Astrocyte (in vitro differentiated cells and primary cell): ENCODE data around the gene WNT1. TPM values are rescaled to one million over a fixed set of nuclear protein-coding genes. Genes with fewer than 3 reads are reported as not detected.

Experiments used
- DNase-seq: peaks from one replicate; pipeline ENCODE4 v3.0.0-alpha.2; 2010; ENCODE audit warnings: low read depth
- FAIRE-seq: peaks from 2 replicates; lab custom pipeline; 2011; peaks lifted over from hg19 to GRCh38; lab: Jason Lieb, UNC
- H2AFZ ChIP-seq: 2 replicates; pipeline ENCODE4 v1.6.0; 2012; ENCODE audit warnings: low read depth, low read length, inconsistent platforms
- H3K27ac ChIP-seq: 2 replicates; pipeline ENCODE4 v1.5.1; 2011; ENCODE audit warnings: low read depth, low read length, inconsistent platforms
- H3K27me3 ChIP-seq: 2 replicates; pipeline ENCODE4 v1.6.0; 2011; ENCODE audit warnings: low read length, inconsistent platforms; ENCODE audit not compliant: insufficient read depth
- H3K36me3 ChIP-seq: 2 replicates; pipeline ENCODE4 v1.5.1; 2011; ENCODE audit warnings: low read length, inconsistent platforms; ENCODE audit not compliant: insufficient read depth
- H3K4me1 ChIP-seq: 2 replicates; pipeline ENCODE4 v1.5.1; 2011; ENCODE audit warnings: low read length, inconsistent platforms; ENCODE audit not compliant: insufficient read depth
- H3K4me2 ChIP-seq: 2 replicates; pipeline ENCODE4 v1.6.0; 2012; ENCODE audit warnings: low read length, inconsistent platforms
- H3K4me3 ChIP-seq: 2 replicates; pipeline ENCODE4 v1.5.1; 2011; ENCODE audit warnings: low read depth, mild to moderate bottlenecking, low read length, inconsistent platforms; ENCODE audit not compliant: insufficient read depth
- H3K79me2 ChIP-seq: 2 replicates; pipeline ENCODE4 v1.6.0; 2012; ENCODE audit warnings: mild to moderate bottlenecking, low read length, inconsistent platforms; ENCODE audit not compliant: insufficient read depth
- H3K9ac ChIP-seq: 2 replicates; pipeline ENCODE4 v1.6.0; 2012; ENCODE audit warnings: mild to moderate bottlenecking, low read length, inconsistent platforms
- H3K9me3 ChIP-seq: 2 replicates; pipeline ENCODE4 v1.5.1; 2012; ENCODE audit warnings: low read depth, mild to moderate bottlenecking, low read length, inconsistent platforms; ENCODE audit not compliant: insufficient read depth
- H4K20me1 ChIP-seq: 2 replicates; pipeline ENCODE4 v1.6.0; 2012; ENCODE audit warnings: low read length, inconsistent platforms; ENCODE audit not compliant: insufficient read depth
- H3K27ac Mint-ChIP-seq: one replicate; pipeline ENCODE4 v1.8.0; 2021; ENCODE audit warnings: mild to moderate bottlenecking, mixed read lengths; ENCODE audit not compliant: unreplicated experiment
- H3K27me3 Mint-ChIP-seq: one replicate; pipeline ENCODE4 v1.8.0; 2021; ENCODE audit warnings: low read depth, mixed read lengths; ENCODE audit not compliant: unreplicated experiment
- H3K36me3 Mint-ChIP-seq: one replicate; pipeline ENCODE4 v1.8.0; 2021; ENCODE audit warnings: low read depth, mixed read lengths; ENCODE audit not compliant: unreplicated experiment
- H3K4me1 Mint-ChIP-seq: one replicate; pipeline ENCODE4 v1.8.0; 2021; ENCODE audit warnings: low read depth, mixed read lengths; ENCODE audit not compliant: unreplicated experiment
- H3K4me3 Mint-ChIP-seq: one replicate; pipeline ENCODE4 v1.8.0; 2021; ENCODE audit warnings: mild to moderate bottlenecking, moderate library complexity, mixed read lengths; ENCODE audit not compliant: unreplicated experiment
- H3K9me3 Mint-ChIP-seq: one replicate; pipeline ENCODE4 v1.8.0; 2021; ENCODE audit warnings: mild to moderate bottlenecking, mixed read lengths; ENCODE audit not compliant: unreplicated experiment
- CTCF ChIP-seq: IDR thresholded peaks from 2 replicates; pipeline ENCODE4 v1.5.1; 2011; ENCODE audit warnings: low read depth, mild to moderate bottlenecking, inconsistent platforms, low read length, moderate library complexity; ENCODE audit not compliant: insufficient read depth
- EZH2 ChIP-seq: IDR thresholded peaks from 2 replicates; pipeline ENCODE4 v1.6.1; 2012; ENCODE audit warnings: mild to moderate bottlenecking, low read length, inconsistent platforms; ENCODE audit not compliant: insufficient read depth
- total RNA-seq: library from RNA; stranded (reverse); gene quantifications from 2 replicates; pipeline ENCODE4 v1.2.1, GENCODE V29; 2021

Gene WNT1
- total RNA-seq, 1 donor from 2014 or later: not detected

GRCh38 chr12:48999371-49000131 is 21.4 kb downstream of the WNT1 start, which contains the start of gene DDN:
Gene DDN, minus strand, starts transcription at chr12:48999375. Its CDS starts 88 bp downstream, at chr12:48999287.
- Mint-ChIP-seq H3K4me1 (peaks cover 8% of the 10 kb centered on the region), H3K36me3 (peaks cover 17% of the 10 kb centered on the region), H3K4me3 (peak within 1 kb of the TSS; percentile 79), H3K27me3 (peaks cover 31% of the 10 kb centered on the region), H3K9me3 (peaks cover 1% of the 10 kb centered on the region), H3K27ac (peak within 1 kb of the TSS; percentile 67)
- Histone ChIP-seq H3K4me3 (peak within 1 kb of the TSS; percentile 48), H3K79me2 (no peaks in the 10 kb centered on the region), H4K20me1 (peaks cover 27% of the 10 kb centered on the region), H3K36me3 (peaks cover 23% of the 10 kb centered on the region), H3K9ac (peak within 1 kb of the TSS; percentile 40), H3K4me2 (peak within 1 kb of the TSS; percentile 91), H3K4me1 (peaks cover 44% of the 10 kb centered on the region), H3K9me3 (no peaks in the 10 kb centered on the region), H3K27ac (no peak within 1 kb of the TSS), H2AFZ (peak within 1 kb of the TSS; percentile 23), H3K27me3 (peaks cover 18% of the 10 kb centered on the region)
- no peak for FAIRE-seq
- TF ChIP-seq EZH2 (no peak), CTCF (no peak)
- no peak for DNase-seq

GRCh38 chr12:49000346-49000745 is 22.2 kb downstream of the WNT1 start:
- TF ChIP-seq EZH2 (no peak), CTCF (no peak)
- Histone ChIP-seq H3K9ac (peak overlapping the region; percentile 40), H3K4me2 (peak overlapping the region; percentile 91), H2AFZ (no peak overlapping the region), H3K27ac (no peak overlapping the region), H3K9me3 (no peaks in the 10 kb centered on the region), H3K4me3 (no peak overlapping the region), H3K79me2 (no peaks in the 10 kb centered on the region), H4K20me1 (peaks cover 32% of the 10 kb centered on the region), H3K27me3 (peaks cover 15% of the 10 kb centered on the region), H3K36me3 (peaks cover 31% of the 10 kb centered on the region), H3K4me1 (peaks cover 39% of the 10 kb centered on the region)
- Mint-ChIP-seq H3K4me1 (peaks cover 8% of the 10 kb centered on the region), H3K27me3 (peaks cover 26% of the 10 kb centered on the region), H3K27ac (no peak overlapping the region), H3K9me3 (peaks cover 1% of the 10 kb centered on the region), H3K36me3 (peaks cover 22% of the 10 kb centered on the region), H3K4me3 (no peak overlapping the region)
- FAIRE-seq (no peak), DNase-seq (no peak)

- Histone ChIP-seq H4K20me1 (peaks cover 28% of the 10 kb centered on the region), H3K79me2 (no peaks in the 10 kb centered on the region), H3K36me3 (peaks cover 40% of the 10 kb centered on the region), H3K9ac (no peak overlapping the region), H3K4me2 (no peak overlapping the region), H3K27ac (no peak overlapping the region), H3K4me1 (no peaks in the 10 kb centered on the region), H3K9me3 (no peaks in the 10 kb centered on the region), H3K27me3 (no peaks in the 10 kb centered on the region), H2AFZ (no peak overlapping the region), H3K4me3 (no peak overlapping the region)
- Mint-ChIP-seq H3K27ac (no peak overlapping the region), H3K4me3 (no peak overlapping the region), H3K9me3 (no peaks in the 10 kb centered on the region), H3K36me3 (peaks cover 13% of the 10 kb centered on the region), H3K27me3 (no peaks in the 10 kb centered on the region), H3K4me1 (peaks cover 8% of the 10 kb centered on the region)
- TF ChIP-seq CTCF (no peak), EZH2 (no peak)
- FAIRE-seq (no peak), DNase-seq (no peak)
These were observed 30.8 kb downstream of the WNT1 start for GRCh38 chr12:49008943-49009342.
